HG02623 (cell line): Measurements from ENCODE around the gene CTDSPL.

Source experiments
- ATAC-seq: cut with Tn5 transposase; IDR thresholded peaks from one replicate; pipeline ENCODE4 v1.9.1; 2021; ENCODE audit warnings: moderate library complexity; ENCODE audit not compliant: unreplicated experiment

CTDSPL gene

DNA sequence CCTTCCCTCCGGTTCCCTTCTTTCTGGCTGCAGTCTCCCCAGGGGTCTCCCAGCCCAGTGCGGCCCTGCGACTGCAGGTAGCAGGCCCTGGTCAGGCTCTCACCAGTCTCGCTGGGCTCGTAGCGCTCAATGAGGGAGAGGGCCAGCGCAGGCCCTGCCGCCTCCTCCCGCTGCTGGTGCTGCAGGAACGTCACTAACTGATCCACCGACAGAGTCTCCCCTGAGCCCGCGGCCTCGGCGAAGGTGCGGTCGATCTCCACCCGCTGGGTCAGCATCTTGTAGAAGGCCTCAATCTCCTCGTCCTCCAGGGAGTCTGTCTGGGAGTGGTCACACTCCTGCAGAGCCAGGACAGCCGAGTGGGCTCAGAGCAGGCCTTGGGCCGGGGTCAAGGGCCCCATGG lies 149.4 kb downstream of the CTDSPL start:
- no peak for ATAC-seq

- no peak for ATAC-seq
These were observed 153.8 kb downstream of the CTDSPL start for GRCh38 chr3:38015485-38015884.

DNA sequence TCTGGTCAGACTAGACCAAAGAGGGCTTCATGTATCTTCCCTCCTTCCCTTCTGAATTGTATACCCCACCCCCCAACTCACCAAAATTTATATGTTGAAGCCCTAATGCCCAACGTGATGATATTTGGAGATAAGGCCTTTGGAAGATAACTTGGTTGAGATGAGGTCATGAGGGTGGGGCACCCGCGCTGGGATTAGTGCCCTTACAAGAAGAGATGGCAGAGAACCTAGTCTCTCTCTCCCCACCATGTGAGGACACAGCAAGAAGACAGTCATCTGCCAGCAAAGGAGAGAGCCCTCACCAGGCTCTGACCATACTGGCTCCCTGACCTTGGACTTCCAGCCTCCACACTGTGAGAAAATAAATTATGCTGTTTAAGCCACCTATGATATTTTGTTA lies 154.3 kb downstream of the CTDSPL start:
- ATAC-seq, result no peak

DNA sequence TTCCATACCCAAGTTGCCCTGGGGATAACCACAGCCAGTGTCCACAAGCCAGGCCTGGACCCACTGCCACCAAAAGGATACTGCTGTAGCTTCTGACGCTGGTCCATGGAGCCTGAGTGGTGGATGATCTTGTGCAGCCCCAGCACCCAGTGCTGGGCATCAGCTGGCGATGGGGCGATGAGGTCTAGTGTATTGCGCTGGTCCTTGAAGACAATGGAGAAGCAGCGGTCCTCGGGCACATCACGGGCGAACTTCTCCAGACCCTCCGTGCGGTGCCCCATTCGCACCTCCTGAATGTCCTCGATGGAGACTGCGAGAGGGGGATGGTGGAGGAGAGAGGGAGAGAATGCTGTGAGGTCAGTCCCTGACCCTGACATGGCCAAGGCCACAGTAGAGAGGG lies 154.7 kb downstream of the CTDSPL start:
- no peak for ATAC-seq

DNA sequence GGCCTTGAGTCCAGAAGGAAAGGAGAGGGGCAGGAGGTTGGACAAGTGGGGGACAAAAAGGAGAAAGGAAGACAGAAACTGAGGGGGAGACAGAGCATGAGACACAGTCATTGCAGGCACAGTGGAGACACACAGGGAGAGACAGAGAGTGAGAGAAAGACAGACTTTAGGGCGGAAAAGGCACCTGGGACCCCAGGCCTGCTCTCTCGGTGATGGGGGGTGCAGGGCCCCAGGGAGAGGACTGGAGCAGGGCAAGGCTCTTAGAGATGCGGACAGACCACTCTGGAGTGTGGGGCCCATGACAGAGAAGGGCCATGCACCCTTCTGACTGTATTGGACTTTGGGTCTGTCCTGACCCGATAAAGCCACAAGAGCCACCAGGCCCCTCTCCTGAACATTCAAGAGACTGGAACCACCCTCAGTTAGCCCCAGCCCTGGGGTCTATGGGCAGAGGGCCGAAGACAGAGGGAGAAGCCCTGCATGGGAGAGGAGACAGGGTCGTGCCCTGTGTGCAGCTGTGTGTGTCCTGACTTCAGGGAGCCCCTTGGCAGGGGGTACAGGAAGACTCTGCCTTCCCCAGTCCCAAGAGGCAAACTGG lies 155.3 kb downstream of the CTDSPL start:
- ATAC-seq, result no peak

GRCh38 chr3:38017445-38018295 lies 156.0 kb downstream of the CTDSPL start:
- no peak for ATAC-seq

- no peak for ATAC-seq
These were observed 156.9 kb downstream of the CTDSPL start for GRCh38 chr3:38018296-38019266.

- no peak for ATAC-seq
These were observed 158.1 kb downstream of the CTDSPL start for GRCh38 chr3:38019658-38020341.

GRCh38 chr3:38020342-38020726 lies 158.7 kb downstream of the CTDSPL start:
- no peak for ATAC-seq

DNA sequence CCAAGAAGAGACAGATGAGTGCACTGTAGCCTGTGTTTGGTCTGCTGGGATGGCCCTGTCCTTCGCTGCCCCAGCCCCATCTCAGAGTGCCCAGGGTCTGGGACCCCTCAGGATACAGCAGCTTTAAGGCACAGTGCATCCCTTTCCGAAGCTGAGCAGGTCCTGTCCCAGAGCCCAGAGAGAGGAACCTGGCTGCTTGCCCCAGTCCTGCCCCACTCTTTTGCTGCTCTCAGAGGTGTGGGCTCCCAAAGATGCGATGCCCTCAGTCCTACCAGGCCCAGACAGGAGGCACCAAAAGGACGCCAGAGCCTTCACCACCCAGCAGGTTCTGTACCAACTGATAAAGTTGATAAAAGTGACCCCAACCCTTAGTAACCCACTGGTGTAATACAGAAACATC lies 159.5 kb downstream of the CTDSPL start:
- no peak for ATAC-seq

- no peak for ATAC-seq
These were observed 160.6 kb downstream of the CTDSPL start for GRCh38 chr3:38022301-38022700.

DNA sequence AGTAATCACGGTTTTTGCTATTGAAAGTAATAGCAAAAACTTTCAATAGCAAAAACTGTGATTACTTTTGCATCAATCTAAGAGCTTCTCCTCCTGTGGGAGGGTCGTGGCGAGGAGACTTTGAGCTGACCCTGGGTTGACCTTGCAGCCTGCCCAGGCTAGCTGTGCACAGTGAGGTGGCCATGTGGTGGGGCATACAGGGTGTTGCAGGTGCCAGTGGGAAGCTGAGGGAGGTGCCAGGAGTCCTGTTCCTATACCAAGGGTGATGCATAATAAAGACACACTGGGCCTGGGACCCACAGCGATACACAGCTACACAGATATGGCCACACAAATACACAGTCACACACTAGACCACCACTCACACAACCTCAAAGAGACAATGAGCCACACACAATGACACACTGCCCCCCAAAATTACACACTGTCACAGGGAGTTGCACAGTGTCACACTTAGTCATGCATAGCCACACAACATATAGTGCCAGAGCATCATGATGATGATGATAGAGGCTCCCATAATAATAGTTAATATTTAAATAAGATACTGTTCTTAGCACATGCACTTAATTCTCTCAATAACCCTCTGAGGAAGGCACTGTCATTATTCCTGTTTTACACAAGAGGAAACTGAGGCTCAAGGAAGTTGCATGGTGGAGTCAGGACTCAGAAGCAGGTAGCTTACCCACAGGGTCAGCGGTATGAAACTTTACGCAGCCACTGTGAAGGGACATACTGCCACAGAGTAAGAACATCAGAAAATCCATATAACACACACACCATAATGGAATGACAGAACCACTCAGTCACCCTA lies 161.4 kb downstream of the CTDSPL start:
- ATAC-seq, result no peak

- ATAC-seq, result no peak
These were observed 165.2 kb downstream of the CTDSPL start for GRCh38 chr3:38026856-38027255.

GRCh38 chr3:38027466-38028465 lies 166.1 kb downstream of the CTDSPL start:
- no peak for ATAC-seq

DNA sequence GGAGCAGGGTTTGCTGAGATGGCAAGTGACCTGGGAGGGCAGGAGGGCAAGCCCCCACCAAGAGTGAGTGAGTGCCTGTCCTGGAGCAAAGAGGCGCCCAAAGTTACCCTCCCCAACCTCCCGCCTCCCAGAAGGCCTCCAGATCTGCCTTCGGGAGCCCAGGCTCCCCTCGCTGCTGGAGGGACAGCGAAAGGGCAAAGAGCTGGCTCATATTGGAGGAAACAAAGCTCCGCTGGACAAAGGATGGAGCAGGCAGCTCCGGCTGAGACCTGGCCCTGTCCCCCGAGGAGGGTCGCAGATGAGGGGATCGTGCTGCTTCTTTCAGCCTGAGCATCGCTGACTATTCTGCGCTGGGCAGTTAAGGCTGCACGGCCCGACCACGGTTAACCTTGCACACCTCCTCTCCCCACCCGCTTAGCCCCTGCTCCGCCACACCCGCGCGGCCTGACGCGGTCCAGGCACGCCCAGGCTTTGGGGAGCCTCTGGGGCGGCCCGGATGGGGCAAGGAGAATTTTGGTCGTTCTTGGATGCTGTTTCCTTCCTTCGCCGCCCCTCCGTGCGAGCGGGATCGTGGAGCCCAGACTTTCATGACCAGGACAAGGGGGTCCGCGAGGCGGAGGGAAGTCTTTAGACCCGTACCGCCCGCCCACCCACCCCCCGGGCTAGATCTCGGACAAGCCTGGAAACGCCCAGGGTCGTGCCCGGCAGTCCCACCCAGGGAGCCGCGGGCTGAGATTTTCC lies 167.1 kb downstream of the CTDSPL start:
- no peak for ATAC-seq

GRCh38 chr3:38029400-38030125 lies 167.9 kb downstream of the CTDSPL start, which contains the start of gene PLCD1:
PLCD1 (minus strand) TSS chr3:38029642; CDS start chr3:38029539, 103 bp downstream.
- no peak for ATAC-seq
